ENCODE measurements around the gene HES3.

DNA sequence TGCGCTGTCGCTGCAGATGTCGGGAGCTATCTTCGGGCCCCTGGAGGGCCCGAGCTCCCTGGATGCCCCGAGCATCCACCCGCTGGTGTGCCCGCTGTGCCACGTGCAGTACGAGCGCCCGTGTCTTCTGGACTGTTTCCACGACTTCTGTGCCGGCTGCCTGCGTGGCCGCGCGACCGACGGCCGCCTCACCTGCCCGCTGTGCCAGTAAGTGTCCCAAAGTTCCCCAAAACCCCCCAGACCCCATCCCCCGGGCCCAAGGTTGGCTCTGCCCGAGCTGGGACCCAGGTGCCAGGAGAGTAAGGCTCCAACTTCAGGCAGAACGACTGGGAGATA lies 37.5 kb upstream of the HES3 start:
- no peak for TF ChIP-seq POLR2A (IDR thresholded peaks at IDR 0.05)
- TF ChIP-seq, protein P1, sequence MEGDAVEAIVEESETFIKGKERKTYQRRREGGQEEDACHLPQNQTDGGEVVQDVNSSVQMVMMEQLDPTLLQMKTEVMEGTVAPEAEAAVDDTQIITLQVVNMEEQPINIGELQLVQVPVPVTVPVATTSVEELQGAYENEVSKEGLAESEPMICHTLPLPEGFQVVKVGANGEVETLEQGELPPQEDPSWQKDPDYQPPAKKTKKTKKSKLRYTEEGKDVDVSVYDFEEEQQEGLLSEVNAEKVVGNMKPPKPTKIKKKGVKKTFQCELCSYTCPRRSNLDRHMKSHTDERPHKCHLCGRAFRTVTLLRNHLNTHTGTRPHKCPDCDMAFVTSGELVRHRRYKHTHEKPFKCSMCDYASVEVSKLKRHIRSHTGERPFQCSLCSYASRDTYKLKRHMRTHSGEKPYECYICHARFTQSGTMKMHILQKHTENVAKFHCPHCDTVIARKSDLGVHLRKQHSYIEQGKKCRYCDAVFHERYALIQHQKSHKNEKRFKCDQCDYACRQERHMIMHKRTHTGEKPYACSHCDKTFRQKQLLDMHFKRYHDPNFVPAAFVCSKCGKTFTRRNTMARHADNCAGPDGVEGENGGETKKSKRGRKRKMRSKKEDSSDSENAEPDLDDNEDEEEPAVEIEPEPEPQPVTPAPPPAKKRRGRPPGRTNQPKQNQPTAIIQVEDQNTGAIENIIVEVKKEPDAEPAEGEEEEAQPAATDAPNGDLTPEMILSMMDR (IDR thresholded peaks at IDR 0.05) = no peak
- no peak for TF ChIP-seq EP300 (IDR thresholded peaks at IDR 0.05)

All from ovary (tissue), 3 donors.